IPS-18c (cell line): ENCODE data around the gene ANK2.

Experiments
- H3K4me3 ChIP-seq: 2 replicates; pipeline ENCODE4 v1.7.0; 2013; ENCODE audit warnings: low read depth, mild to moderate bottlenecking, low read length, moderate library complexity; ENCODE audit not compliant: insufficient read depth
- H3K9me3 ChIP-seq: one replicate; pipeline ENCODE4 v1.6.1; 2013; ENCODE audit warnings: mild to moderate bottlenecking, low read length, moderate library complexity; ENCODE audit not compliant: control insufficient read depth, insufficient read depth

ANK2 gene

GRCh38 chr4:113114884-113115283, 65.4 kb downstream of the ANK2 start:
- Histone ChIP-seq H3K4me3 (no peak overlapping the region), H3K9me3 (no peaks in the 10 kb centered on the region)

- no peak overlapping the region for H3K4me3 ChIP-seq
- no peaks in the 10 kb centered on the region for H3K9me3 ChIP-seq
These were observed 67.2 kb downstream of the ANK2 start for GRCh38 chr4:113116414-113117357.

GRCh38 chr4:113117358-113117702, 67.9 kb downstream of the ANK2 start:
- Histone ChIP-seq H3K4me3 (no peak overlapping the region), H3K9me3 (no peaks in the 10 kb centered on the region)

- H3K9me3 ChIP-seq = no peaks in the 10 kb centered on the region
- no peak overlapping the region for H3K4me3 ChIP-seq
These were observed 72.6 kb downstream of the ANK2 start for GRCh38 chr4:113122066-113122465.

GRCh38 chr4:113125418-113125817, 76.0 kb downstream of the ANK2 start:
- H3K9me3 ChIP-seq = no peaks in the 10 kb centered on the region

GRCh38 chr4:113131136-113131535, 81.7 kb downstream of the ANK2 start:
- no peaks in the 10 kb centered on the region for H3K9me3 ChIP-seq
- H3K4me3 ChIP-seq = no peak overlapping the region

More at GRCh38 chr4:113125418-113125817, 76.0 kb downstream of the ANK2 start:
- no peak overlapping the region for H3K4me3 ChIP-seq

GRCh38 chr4:113131621-113132020, 82.2 kb downstream of the ANK2 start:
- no peak overlapping the region for H3K4me3 ChIP-seq
- H3K9me3 ChIP-seq = no peaks in the 10 kb centered on the region

- H3K4me3 ChIP-seq = no peak overlapping the region
- H3K9me3 ChIP-seq = no peaks in the 10 kb centered on the region
These were observed 92.5 kb downstream of the ANK2 start for GRCh38 chr4:113141901-113142346.

- H3K4me3 ChIP-seq = no peak overlapping the region
- H3K9me3 ChIP-seq = no peaks in the 10 kb centered on the region
These were observed 92.9 kb downstream of the ANK2 start for GRCh38 chr4:113142351-113142750.

GRCh38 chr4:113144091-113144490, 94.6 kb downstream of the ANK2 start:
- no peaks in the 10 kb centered on the region for H3K9me3 ChIP-seq
- H3K4me3 ChIP-seq = no peak overlapping the region

GRCh38 chr4:113145147-113145518, 95.7 kb downstream of the ANK2 start:
- no peaks in the 10 kb centered on the region for H3K9me3 ChIP-seq
- no peak overlapping the region for H3K4me3 ChIP-seq

GRCh38 chr4:113145519-113146291, 96.3 kb downstream of the ANK2 start:
- Histone ChIP-seq H3K4me3 (no peak overlapping the region; the same call in 1 of the 2 replicates), H3K9me3 (no peaks in the 10 kb centered on the region)

GRCh38 chr4:113146876-113147358, 97.5 kb downstream of the ANK2 start:
- Histone ChIP-seq H3K9me3 (no peaks in the 10 kb centered on the region), H3K4me3 (no peak overlapping the region)

- no peak overlapping the region for H3K4me3 ChIP-seq
- H3K9me3 ChIP-seq = no peaks in the 10 kb centered on the region
These were observed 98.2 kb downstream of the ANK2 start for GRCh38 chr4:113147498-113148111.

GRCh38 chr4:113148925-113149324, 99.5 kb downstream of the ANK2 start:
- Histone ChIP-seq H3K4me3 (no peak overlapping the region), H3K9me3 (no peaks in the 10 kb centered on the region)

- H3K4me3 ChIP-seq = no peak overlapping the region
- no peaks in the 10 kb centered on the region for H3K9me3 ChIP-seq
These were observed 104.2 kb downstream of the ANK2 start for GRCh38 chr4:113153529-113154101.

GRCh38 chr4:113154281-113154680, 104.8 kb downstream of the ANK2 start:
- H3K9me3 ChIP-seq = no peaks in the 10 kb centered on the region

More at GRCh38 chr4:113154281-113154680, 104.8 kb downstream of the ANK2 start:
- no peak overlapping the region for H3K4me3 ChIP-seq
